A375 (cell line): ENCODE results near the gene VCAN. TPM values are rescaled to one million over a fixed set of nuclear protein-coding genes. Genes with fewer than 3 reads are reported as not detected.

Experiments
- total RNA-seq: library from RNA; depleted of rRNA; stranded (reverse); fragments of >200 nt; shearing (Covaris generic); gene quantifications from 2 replicates; pipeline ENCODE4 v1.2.3, GENCODE V29; 2014; rRNA removed

VCAN gene
- total RNA-seq, result 1.0 and 1.1 TPM in 2 replicates

GRCh38 chr5:83471405-83472212, at the start of gene VCAN:
Gene VCAN, plus strand, starts transcription at chr5:83471744. Its CDS starts 11,775 bp downstream, at chr5:83483519.

Other genes with a start within 250 kb of the VCAN start
- gene HAPLN1, start 249.1 kb downstream of the VCAN start, total RNA-seq, result 170 and 177 TPM in 2 replicates